IPS DF 4.7 (cell line): ENCODE data around the gene ZDHHC22.
"Not testable (repeated sequence)": the region's sequence is repeated elsewhere in the genome, so short reads cannot be mapped to it uniquely, and the experiment has no call there.

Experiments used
- DNase-seq: peaks from one replicate; pipeline ENCODE4 v3.0.0-alpha.2; 2013; ENCODE audit warnings: low spot score; ENCODE audit errors: extremely low read depth

The ZDHHC22 gene

DNA sequence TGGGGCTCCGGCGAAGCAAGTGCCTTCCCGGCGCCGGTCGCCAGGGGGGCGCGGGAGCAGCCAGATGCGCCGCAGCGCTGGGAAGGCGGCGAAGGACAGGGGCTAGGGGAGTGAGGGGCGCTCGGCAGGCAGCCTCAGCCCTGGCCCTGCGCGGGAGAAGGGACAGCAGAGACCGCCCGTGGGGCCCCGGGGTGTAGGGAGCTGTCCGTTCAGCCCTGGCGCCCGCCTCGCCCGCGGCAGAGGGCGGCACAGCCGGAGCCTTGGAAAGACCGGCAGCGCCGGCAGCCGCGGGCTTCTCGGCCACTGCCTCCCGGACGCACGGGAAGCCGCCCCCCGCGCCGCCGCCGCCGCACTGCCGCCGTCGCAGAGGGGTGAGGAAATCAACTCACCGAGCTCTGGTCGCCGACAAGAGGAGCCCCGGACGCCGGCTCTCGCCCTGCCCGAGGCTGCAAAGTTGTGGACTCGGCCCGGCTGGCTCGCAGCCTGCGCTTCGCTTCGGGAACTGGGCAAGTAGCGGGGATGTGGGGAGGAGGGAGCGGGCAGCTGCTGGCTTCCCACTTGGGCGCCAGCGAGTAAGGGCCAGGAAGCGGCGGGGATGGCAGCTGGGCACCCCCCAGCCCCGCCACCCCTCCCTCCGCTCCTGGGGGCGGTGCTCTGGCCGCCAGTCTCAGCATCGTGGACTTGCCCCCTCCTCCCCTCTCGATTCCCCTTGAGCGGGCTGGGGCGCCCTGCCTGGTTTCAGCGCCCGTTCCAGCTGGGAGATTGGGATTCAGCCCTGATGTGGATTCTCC lies at the start of gene ZDHHC22:
TSS of gene ZDHHC22 (minus strand) at position 578 of the 791 bp plus-strand sequence. CDS start 2,053 bp downstream, outside the sequence.
- no peak for DNase-seq

GRCh38 chr14:77190977-77191376 lies 49.4 kb upstream of the ZDHHC22 start:
- no peak for DNase-seq

GRCh38 chr14:77189479-77189878 lies 47.9 kb upstream of the ZDHHC22 start:
- DNase-seq: no peak

GRCh38 chr14:77187649-77188012 lies 46.0 kb upstream of the ZDHHC22 start:
- no peak for DNase-seq

DNA sequence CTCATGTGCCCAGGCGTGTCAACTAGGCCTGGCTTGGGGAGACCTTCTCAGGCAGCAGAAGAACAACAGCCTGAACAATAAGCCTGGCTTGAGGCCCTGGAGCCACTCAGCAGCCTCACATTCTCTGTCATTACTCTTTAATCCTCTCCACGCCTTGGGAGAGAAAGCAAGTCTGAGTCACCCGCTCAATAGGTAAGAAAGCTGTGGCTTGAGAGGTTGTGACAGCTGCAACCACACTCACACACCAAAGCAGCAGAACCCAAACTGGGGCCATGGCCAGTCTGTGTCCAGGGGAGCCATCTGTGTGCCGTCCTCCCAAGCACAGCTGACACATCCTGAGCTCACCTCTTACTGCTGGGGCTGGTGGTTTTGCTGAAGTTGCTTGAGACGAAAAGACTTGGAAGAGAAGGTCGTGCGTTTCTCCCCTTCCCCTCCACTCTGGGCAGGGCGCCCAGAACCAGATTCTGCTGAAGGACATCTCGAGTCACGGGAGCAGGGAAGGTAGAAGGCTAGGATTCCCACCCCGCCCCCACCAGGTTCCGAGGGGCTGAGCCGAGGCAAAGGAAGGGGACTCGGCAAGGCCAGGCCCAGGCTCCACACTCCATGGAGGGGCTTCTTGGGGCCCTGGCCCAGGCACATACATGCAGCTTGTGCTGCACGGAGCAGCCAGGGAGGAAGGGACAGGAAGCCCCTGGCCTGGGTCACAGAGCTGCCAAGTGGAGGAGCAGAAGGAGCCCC lies 45.5 kb upstream of the ZDHHC22 start:
- no peak for DNase-seq

DNA sequence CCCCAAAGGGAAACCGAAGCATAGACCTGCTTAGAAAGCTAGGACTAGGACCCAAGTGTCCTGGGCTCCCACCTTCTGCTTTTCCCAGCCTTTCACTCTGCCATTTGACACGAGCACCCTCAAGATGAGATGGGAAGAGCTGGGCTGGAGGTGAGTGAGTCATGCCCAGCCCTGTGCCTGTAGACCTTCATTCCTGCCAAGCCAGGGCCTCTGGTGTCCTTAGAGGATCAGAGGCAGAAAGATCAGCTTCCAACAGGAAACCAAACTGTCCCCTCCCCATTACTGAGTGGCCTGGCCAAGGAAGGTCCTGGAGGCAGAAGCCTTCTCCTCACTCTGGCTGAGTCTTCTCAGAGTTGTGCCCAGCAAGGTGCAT lies 43.5 kb upstream of the ZDHHC22 start:
- DNase-seq: no peak

GRCh38 chr14:77184396-77185092 lies 43.0 kb upstream of the ZDHHC22 start:
- no peak for DNase-seq

- DNase-seq: no peak
Measured at GRCh38 chr14:77183896-77184295, 42.3 kb upstream of the ZDHHC22 start.

- DNase-seq: peak; percentile 97
Measured at GRCh38 chr14:77181603-77182437, 40.2 kb upstream of the ZDHHC22 start, which contains the start of gene TMEM63C. Gene TMEM63C, plus strand, starts transcription at chr14:77181798. Its CDS starts 37,016 bp downstream, at chr14:77218814.

- DNase-seq: no peak
Measured at GRCh38 chr14:77180726-77181602, 39.4 kb upstream of the ZDHHC22 start.

DNA sequence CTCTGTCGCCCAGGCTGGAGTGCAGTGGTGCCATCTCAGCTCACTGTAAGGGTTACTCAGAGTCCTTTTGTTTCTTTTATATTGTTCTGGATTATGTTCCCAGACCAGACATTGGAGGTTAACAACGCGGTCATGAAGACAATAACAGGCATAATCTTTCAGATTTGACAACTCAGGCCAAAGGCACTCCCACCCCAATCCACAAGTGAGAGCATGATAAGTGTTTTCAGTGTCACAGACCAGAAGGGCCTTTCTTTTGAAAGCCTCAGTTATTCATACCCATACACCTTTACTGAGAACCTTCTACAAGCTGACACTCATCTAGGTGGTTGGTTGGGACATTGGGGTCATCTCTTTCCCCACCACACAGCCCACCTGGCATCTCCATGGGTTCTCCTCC lies 37.1 kb upstream of the ZDHHC22 start:
- DNase-seq: no peak

DNA sequence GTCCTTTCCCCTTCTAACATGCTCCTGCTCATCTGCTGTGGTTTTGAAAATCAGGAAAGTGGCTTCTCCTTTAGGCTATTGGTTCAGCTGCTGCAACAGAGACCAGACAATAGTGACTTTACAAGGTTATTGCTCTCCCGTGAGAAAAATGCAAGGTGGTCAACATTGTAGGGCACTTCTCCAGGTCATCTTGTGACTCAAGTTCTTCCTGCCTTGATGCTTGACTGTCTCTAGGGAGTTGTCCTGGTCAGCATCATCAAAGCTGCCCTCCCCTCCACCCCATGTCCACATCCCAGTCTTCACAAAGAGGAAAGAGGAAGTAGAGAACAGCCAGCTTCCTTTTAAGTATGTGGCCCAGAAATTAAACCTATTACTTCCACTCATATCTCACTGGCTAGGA lies 36.1 kb upstream of the ZDHHC22 start:
- no peak for DNase-seq

DNA sequence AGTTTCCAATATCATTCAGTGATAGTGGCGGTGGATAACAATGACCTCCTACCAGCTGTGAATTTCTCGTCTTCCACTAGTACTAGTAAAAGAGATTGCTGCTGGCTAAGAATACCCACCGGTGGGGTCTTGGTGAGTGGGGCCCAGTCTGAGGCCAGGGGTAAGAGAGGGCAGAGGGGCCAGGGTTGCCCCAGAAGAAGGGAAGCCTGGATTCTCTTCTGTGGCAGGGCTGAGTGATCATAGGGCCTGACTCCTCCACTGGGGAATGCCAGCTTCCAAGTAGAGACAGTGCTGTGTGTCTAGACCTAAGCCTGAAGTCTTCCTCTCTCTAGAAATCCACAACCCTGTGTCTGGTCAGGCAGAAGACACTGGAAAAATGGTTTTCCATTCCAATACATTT lies 34.3 kb upstream of the ZDHHC22 start:
- no peak for DNase-seq

DNA sequence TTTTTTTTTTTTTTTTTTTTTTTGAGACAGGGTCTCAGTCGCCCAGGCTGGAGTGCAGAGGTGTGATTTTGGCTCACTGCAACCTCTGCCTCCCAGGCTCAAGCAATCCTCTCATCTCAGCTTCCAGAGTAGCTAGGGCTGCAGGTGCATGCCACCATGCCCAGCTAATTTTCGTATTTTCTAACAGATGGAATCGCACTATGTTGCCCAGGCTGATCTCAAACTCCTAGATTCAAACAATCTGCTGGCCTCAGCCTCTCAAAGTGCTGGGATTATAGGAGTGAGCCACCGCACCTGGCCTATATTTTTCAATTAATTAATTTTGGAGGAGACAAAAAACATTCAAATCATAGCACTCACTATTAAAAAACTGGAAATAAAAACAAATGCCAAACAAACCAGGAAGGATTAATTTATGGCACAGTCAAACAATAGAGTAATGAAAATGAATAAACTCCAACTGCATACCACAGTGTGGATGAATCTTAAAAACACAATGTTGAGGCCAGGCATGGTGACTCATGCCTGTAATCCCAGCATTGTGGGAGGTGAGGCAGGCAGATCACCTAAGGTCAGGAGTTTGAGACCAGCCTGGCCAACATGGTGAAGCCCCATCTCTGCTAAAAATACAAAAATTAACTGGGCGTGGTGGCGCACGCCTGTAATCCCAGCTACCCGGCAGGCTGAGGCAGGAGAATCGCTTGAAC lies 32.5 kb upstream of the ZDHHC22 start:
- DNase-seq: not testable (repeated sequence)

- no peak for DNase-seq
Measured at GRCh38 chr14:77172916-77173315, 31.3 kb upstream of the ZDHHC22 start.

- no peak for DNase-seq
Measured at GRCh38 chr14:77170045-77170444, 28.5 kb upstream of the ZDHHC22 start.

DNA sequence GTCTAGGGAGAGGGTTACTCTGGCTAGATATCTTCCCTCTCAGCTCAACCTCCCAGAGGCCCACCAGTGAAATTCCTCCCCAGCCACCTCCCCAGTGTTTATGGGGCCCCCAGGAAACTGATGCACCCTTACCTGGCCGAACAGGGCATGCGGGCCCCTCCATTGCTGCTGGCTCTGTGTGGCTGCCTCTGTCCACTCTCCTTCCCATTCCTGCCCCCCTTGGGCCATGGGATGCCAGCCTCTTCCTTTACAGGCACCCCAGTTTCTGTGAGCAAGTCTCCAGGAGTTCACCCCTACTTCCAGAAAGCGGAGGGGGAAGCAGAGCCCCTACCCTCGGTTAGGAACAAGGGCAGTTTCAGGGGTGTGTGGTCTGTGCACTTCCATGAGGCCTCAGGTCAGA lies 19.4 kb upstream of the ZDHHC22 start:
- DNase-seq: no peak

DNA sequence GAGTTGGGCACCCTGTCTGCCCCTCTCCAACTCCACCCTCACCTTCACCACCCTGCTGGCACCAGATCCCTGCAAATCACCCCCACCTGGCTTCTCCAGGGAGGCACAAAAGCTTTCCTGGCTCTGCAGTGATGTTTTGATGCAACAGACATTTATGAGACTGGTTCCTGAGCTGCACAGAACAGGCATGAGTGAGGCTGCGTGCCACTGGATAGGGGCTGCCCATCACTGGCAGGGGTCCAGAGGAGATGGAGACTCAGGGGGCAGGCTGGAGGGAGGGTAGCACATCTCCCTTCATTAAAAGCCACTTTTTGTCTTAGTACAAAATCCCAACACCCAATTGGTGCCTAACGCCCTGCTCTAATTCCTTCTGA lies 17.3 kb upstream of the ZDHHC22 start:
- no peak for DNase-seq

DNA sequence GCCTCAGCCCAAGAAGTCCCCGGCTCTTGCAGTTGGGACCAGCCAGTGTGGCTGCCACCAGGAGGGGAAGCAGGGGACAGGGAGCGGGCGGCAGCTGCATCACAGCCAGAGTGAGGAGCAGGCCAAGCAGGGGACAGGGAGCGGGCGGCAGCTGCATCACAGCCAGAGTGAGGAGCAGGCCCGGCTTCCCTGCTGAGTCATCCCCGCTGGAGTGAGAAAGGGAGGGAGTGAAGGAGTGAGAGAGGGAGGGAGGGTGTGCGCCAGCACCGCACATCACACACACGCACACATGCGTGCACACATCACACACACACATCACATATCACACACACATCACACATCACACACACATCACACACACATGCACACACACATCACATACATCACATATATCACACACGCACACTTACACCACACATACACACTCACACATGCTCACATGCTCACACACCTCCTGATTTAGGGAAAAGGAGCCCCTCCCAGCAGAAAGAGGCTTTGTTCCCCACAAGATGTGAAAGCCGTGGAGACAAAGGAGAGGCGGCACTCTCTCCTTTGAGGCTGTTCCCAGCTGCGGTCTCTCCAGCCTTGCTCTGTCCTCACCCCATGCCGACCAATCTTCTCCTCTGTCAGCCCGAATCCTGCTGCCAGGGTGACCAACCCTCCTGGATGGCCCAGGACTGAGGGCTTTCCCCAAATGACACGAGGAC lies 16.7 kb upstream of the ZDHHC22 start:
- no peak for DNase-seq
